Measurements from ENCODE around the gene RERE.
A peak's percentile ranks its signal among the peaks of the same experiment; 100 is the strongest.
"Not testable (repeated sequence)": the region's sequence is repeated elsewhere in the genome, so short reads cannot be mapped to it uniquely, and the experiment has no call there.

Gene RERE

GRCh38 chr1:8747879-8748825, 69.3 kb downstream of the RERE start:
- no peak for DNase-seq

DNA sequence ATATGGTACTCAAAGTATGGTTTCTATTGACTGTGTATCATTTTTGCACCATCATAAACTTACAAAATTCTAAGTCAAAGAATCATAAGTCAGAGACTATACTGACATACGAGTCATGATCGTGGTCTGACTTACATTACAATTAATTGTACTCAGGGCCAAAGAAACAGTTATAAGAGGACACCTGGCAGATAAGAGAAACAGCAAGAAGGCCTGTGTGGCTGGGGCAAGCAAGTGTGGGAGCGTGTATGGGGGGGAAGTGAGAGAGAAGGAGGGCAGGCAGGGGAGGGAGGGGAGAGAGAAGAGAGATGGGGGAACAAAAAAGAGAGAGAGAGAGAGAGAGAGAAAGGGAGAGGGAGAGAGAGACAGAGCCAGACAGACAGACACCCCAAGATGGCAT, 70.9 kb downstream of the RERE start:
- DNase-seq = no peak

- DNase-seq = no peak
These were observed 71.6 kb downstream of the RERE start for GRCh38 chr1:8745749-8746390.

GRCh38 chr1:8745346-8745745, 72.1 kb downstream of the RERE start:
- no peak for DNase-seq

DNA sequence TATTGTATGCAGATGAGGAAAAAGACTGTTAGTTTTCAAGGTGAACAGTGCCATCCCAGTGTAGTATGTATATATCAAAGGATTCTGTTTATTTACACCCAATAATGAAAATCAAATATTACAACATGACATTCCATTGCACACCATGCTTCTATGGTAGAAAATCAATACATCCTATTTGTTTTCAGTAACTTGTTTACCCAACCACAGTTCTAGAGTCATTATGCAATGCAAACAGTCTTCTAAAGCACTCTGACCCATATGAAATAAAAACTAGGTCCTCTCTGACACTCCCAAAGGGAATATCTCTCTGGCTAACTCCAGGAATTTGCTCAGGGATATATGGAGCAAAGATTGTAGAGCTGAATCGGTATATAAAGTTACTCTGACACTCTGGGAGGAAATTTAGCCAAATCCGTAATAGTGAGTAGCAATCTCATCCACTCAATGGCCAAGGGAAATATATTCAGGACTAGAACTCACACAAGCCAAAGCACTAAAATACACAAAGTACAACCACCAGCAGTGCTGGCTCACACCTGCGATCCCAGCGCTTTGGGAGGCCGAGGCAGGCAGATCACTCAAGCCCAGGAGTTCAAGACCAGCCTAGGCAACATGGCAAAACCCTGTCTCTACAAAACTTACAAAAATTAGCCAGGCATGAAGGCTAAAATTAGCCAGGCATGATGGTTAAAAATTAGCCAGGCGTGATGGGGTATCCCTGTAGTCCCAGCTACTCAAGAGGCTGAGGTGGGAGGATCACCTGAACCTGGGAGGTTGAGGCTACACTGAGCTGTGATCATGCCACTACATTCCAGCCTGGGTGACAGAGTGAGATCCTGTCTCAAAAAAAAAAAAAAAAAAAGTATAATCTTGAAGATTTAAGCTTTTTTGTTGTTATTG, 75.2 kb downstream of the RERE start:
- no peak for DNase-seq

DNA sequence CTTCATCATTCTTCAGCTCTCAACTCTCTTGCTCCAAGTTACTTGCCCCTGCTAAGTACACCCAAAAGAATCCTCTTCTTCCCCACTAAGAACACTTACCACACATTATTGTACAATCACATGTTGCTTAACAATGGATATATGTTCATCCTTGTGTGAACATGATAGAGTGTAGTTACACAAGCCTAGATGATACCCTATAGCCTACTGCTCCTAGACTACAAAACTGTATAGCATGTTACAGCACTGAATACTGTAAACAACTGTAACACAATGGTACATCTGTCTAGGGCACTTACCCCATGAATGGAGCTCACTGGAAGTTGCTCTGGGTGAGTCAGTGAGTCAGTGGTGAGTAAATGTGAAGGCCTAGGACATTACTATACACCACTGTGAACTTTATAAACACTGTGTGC, 77.4 kb downstream of the RERE start:
- DNase-seq = no peak

DNA sequence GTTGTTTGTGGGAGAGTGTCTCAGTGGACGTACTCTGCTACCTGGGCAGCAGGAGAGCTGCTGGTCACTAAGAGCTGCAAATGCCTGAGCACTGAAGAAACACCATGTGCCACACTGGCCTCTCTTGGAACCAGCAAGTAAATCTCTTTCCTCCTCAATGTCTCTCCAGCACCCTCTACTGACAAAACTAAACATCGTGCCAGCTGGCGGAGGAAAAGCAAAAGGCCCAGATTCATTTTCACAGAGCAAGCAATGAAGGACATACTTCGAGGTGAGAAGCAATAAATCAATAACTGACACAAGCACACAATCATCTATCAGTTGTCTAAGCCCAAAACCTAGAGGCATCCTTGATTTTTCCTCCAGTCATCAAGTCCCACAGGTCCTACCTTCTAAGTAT, 78.1 kb downstream of the RERE start:
- no peak for DNase-seq

DNA sequence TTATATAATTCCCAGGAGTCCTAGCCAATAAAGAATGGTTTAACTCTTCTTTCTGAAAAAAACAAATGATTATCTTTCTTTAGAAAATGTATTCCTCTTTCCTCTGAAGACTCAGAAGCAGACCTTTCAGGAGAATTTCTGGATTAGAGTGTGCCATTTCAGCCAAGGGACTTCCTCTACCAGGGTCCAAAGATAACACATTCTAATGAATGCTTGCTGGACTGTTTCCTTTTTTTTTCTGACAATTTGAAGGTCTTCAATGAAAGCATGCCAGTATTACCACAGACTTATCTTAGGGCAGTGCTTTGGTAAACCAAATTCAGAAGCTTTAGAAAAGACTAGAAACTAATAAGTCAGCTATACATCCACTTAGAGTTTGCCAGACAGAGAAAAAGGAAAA, 80.5 kb downstream of the RERE start:
- no peak for DNase-seq

DNA sequence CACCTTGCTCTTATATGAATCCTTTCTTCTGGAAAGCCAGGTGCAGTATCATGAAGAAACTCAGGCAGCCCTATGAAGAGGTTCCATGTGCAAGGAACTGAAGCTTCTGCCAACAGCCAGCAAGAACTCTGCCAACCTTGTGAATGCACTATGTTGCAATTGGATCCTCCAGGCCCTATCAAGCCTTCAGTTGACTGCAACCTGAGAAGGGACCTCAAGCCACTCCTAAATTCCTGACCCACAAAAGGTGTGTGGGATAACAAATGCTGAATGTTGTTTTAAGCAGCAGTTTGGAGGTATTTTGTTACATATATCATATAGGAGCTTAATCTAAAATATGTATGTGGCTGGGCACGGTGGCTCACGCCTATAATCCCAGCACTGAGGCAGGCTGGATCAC, 84.0 kb downstream of the RERE start:
- DNase-seq = no peak

DNA sequence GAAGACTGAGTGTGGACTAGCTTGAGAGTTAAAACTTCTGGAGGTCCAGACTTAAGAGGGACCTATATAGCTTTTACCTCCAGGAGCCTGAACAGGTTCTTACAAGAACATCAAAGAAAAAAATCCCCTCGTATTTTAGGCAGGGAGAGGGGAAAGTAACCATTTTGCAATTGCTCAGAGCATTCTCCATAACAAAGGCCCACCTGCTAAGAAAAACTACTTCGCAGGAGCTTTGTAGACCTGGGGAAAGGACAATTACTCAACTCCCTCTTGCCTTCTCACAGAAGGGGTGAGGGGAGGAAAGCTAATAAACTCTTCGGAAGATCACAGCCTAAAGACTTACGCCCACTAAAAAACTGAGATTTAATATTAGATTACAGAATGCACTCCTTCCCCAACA, 86.3 kb downstream of the RERE start:
- DNase-seq = no peak

DNA sequence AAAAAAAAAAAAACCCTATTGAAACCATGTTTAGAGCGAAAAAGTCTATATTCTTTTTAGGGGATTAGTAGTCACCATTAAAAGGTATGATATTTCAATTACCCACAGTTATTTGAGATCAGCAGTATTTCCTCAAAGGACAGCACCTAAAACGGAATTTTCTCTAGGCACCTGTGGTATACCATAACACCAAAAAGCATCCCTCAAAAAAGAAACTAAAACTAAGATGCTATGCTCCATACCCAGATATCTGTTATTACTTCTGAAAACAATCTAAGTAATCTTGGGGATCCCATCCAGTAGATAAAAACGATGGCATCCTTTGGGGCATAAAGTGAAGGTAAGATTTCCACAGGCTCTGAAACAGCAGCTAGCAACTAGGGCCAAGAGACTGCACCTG, 89.0 kb downstream of the RERE start:
- no peak for DNase-seq

DNA sequence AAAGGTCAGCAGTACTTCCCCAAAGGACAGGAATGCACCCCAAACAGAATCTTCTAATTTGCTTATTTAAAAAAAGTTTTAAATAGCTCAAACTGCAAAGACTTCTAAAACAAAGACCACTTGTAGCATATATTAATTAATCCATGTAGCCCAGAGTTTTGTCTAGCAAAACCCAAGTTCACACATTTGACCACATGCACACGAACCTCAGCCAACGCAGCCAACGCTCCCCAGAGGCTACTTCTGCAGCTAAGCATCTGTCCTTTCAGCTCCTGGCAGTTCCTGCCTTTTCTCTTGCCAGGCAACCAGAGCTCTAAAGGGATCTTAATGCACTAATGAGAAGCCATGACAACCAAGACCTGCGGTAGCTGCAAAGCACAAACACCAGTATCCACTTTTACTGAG, 89.6 kb downstream of the RERE start:
- peak in 1 of 2 experiments; percentile 27 for DNase-seq

GRCh38 chr1:8727316-8727715, 90.1 kb downstream of the RERE start:
- DNase-seq = not testable (repeated sequence)

DNA sequence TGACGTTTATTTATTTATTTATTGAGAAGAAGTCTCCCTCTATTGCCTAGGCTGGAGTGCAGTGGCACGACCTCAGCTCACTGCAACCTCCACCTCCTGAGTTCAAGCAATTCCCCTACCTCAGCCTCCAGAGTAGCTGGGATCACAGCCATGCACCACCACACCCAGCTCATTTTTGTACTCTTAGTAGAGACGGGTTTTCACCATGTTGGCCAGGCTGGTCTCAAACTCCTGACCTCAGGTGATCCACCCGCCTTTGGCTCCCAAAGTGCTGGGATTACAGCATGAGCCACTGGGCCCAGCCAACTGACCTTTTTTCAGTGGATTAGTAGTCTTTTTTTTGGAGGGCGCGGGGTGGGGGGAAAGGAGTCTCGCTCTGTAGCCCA, 90.6 kb downstream of the RERE start:
- not testable (repeated sequence) for DNase-seq

- DNase-seq = no peak
These were observed 94.4 kb downstream of the RERE start for GRCh38 chr1:8723010-8723409.

GRCh38 chr1:8722366-8722765, 95.1 kb downstream of the RERE start:
- DNase-seq = no peak

- no peak for DNase-seq
These were observed 95.6 kb downstream of the RERE start for GRCh38 chr1:8721679-8722324.

- DNase-seq = no peak
These were observed 97.1 kb downstream of the RERE start for GRCh38 chr1:8720347-8720746.

DNA sequence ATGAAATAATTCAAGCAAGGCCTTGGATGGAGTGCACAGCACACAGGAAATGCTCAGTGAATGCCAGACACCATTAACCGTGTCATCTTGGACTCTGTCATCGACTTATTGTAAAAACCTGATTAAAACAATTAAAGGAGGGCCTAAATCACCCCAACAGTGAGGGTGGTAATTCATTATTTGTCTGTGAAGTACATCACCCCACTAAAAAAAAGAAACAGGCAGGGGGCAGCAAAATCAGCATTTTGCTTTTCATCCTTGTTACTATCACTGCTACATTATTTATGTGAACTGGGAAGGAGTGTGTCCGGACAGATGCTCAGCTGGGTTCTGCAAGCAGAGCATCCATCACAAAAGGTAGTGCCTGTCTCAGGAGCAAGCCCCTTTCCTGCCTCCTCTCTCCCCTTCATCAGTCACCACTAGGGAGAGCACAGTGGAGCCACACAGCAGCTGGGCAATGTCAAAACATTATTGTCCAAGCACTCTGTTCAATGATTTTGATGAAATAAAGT, 98.5 kb downstream of the RERE start:
- no peak for DNase-seq

DNA sequence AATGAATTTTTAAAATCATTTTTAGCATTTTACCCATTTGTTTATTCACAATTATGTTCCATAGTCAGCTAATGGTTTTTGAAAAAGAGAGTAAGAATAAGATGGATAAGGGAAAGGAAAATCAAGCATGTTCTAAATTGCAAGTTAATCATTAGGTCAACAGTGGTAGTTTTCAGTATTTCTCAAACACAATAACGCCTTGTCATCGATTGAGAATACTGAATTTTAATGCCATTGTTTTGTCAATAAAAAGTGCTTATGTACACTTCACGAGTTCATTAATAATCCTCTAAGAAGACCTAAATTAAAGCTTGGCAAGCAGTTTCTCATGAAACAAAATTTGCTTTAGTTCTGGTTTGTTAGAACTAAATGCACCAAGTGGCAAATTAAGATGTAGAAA, 100.3 kb downstream of the RERE start:
- DNase-seq = no peak

GRCh38 chr1:8716238-8716637, 101.2 kb downstream of the RERE start:
- no peak for DNase-seq

DNA sequence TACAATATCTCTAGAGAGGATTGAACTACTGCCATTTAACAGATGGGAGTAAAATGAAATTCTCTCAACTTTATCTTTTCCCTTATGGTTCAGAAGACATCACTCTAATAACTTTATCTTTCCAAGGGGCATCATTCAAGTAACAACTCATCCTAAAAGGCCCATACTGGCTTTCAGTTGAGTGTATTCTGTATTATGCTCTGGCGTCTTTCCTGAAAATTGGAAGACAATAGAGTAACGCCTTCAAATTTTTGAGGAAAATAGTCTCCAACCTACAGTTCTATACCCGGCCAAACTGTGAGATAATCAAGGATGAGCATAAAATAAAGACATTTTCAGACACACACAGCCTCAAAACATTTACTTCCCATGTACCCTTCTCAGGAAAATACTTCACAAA, 103.3 kb downstream of the RERE start:
- DNase-seq = no peak
